Hepatocyte (in vitro differentiated cells): ENCODE data around the gene CADPS2.

Source experiments
- CTCF ChIP-seq: fragments of 200-600 bp; sonication (generic); IDR thresholded peaks from 2 replicates; pipeline ENCODE4 v1.5.1; 2016; ENCODE audit warnings: antibody characterized with exemption, mild to moderate bottlenecking; ENCODE audit not compliant: poor library complexity
- EZH2 ChIP-seq: fragments of 200-600 bp; sonication (generic); IDR thresholded peaks from 2 replicates; pipeline ENCODE4 v1.6.1; 2016; ENCODE audit warnings: antibody characterized with exemption, mild to moderate bottlenecking, borderline replicate concordance

GRCh38 chr7:122301858-122302760 lies 584.2 kb downstream of the CADPS2 start:
- TF ChIP-seq EZH2, result peak; percentile 92
- TF ChIP-seq CTCF, result no peak
